HG03108 (cell line): ENCODE results near the gene SCGB1C2.
"Not testable (repeated sequence)": the region's sequence is repeated elsewhere in the genome, so short reads cannot be mapped to it uniquely, and the experiment has no call there.

Experiments
- ATAC-seq: cut with Tn5 transposase; IDR thresholded peaks from one replicate; pipeline ENCODE4 v1.9.1; 2021; ENCODE audit warnings: moderate library complexity; ENCODE audit not compliant: unreplicated experiment

The SCGB1C2 gene

DNA sequence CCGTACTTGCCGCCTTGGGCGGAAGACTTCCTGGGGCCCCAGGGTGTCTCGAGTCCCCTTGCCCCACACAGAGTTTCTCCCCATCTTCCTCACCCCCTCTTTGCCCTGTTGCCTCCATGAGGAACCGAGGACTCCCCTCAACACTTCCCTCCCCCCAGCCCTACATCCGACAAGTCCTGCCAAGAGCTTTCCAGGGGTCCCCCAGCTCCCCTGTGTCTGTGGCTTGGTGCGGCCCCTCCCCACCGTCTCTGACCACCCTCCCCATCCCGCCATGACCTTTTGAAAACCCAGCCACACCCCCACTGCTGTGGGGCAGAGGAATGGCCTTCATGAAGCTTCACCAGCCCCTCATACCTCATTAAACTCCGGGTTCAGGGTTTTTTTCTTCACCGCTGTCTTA, 11.4 kb downstream of the SCGB1C2 start:
- no peak for ATAC-seq

GRCh38 chr17:149231-149630, 11.9 kb downstream of the SCGB1C2 start:
- no peak for ATAC-seq

DNA sequence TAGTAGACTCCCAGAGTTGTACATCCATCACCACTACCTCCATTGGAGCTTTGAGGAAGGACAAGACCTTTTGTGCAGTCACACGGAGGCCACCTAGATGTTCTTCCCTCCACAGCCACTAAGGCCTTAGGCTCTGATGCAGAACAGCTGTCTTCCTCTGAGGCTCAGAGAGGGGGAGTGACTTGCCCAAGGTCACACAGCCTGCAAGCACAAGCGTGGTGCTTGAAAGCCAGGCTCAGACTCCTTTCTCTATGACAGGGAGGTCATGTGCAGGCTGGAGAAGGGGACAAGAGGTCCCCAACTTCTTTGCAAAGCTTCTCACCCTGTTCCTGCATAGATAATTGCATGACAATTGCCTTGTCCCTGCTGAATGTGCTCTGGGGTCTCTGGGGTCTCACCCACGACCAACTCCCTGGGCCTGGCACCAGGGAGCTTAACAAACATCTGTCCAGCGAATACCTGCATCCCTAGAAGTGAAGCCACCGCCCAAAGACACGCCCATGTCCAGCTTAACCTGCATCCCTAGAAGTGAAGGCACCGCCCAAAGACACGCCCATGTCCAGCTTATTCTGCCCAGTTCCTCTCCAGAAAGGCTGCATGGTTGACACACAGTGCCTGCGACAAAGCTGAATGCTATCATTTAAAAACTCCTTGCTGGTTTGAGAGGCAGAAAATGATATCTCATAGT, 12.7 kb downstream of the SCGB1C2 start:
- ATAC-seq = no peak

DNA sequence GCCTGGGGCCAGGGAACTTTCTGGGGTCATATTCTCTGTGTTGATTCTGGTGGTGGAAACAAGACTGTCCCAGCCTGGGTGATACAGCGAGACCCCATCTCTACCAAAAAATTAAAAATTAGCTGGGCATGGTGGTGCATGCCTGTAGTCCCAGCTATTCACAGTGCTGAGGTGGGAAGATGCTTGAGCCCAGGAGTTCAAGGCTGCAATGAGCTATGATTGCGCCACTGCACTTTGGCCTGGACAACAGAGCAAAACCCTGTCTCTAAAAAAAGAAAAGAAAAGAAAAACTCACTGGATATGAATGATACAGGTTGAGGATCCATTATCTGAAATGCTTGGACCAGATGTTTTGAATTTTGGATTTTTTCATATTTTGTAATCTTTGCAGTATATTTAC, 13.6 kb downstream of the SCGB1C2 start:
- ATAC-seq = no peak

DNA sequence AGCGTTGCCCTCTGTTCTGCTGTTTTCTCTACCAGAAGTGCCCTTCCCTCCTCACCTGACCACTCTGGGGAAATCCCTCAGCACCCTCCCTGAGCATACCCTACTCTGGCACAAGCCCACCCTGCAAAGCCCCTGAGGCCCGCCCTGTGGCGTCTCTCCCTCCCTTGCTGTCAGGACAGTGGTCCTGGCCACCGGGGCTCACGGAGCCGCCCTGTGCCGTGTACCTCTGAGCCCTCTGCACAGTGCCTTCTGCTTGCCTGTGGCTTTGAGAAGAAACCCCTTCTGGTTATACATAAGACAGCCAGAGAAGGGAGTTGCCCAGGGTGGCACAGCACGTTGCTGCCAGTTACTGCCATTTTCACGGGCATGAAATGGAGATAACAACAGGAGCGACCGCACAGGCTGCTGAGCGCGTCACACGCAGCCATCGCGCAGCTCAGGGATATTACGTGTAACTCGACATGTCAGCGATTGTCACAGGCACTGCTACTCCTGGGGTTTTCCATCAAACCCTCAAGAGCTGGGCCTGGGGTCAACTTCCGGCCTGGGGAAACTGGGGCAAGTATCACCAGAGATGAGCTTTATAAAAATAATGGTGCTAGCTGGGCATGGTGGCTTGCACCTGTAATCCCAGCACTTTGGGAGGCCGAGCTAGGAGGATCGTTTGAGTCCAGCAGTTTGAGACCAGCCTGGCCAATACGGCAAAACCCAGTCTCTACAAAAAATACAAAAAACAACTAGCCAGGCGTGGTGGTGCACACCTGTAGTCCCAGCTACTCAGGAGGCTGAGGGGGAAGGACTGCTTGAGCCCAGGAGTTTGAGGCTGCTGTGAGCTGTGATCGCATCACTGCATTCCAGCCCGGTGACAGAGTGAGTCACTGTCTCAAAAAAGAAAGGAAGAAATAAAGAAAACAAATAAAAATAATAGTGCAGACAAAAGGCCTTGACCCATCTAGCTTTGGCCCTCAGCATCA, 14.8 kb downstream of the SCGB1C2 start:
- ATAC-seq = no peak

- no peak for ATAC-seq
Measured at GRCh38 chr17:152860-153420, 15.6 kb downstream of the SCGB1C2 start.

GRCh38 chr17:153851-154250, 16.5 kb downstream of the SCGB1C2 start:
- no peak for ATAC-seq

GRCh38 chr17:155576-155975, 18.2 kb downstream of the SCGB1C2 start:
- no peak for ATAC-seq

DNA sequence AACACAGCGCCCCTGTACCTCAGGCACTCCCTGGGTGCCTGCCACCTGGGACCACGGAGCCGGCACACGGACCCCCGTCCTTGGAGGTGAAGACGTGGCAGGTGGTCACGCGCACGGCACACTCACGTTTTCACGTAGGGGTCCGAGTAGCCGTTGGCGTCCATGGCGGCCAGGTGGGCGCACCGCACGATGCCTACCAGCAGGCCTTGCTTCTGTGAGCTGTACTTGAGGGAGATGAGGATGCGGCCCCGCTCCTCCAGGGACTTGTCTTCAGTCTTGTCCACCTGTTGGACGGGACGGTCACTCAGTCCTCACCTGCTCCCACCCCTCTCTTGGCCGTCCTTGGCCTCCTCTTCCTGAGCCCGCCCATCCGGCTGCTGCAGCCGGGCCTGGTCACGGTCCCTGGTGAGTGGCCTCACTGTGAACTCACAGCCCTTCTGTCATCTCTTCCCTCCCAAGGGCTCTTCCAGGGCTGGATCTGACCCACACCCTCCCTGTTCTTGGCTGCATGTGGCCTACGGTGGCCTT, 18.8 kb downstream of the SCGB1C2 start:
- no peak for ATAC-seq

DNA sequence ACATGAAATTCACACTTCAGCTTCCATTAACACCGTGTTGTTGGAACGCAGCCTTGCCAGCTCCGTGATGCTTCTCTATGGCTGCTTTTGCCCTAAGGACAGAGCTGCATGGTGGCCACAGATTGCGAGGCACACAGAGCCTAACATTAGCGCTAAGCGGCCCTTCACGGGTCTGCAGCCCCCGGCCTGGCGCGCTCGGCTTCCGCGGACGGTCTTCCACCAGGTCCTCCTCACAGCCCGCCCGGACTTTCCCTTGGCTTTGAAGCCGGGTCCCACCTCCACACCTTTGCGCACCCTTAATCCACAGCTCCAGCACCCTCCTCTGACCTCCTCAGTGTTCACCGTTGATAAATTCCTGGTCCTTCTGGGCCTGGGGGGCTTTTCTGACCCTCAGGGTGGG, 19.6 kb downstream of the SCGB1C2 start:
- no peak for ATAC-seq

DNA sequence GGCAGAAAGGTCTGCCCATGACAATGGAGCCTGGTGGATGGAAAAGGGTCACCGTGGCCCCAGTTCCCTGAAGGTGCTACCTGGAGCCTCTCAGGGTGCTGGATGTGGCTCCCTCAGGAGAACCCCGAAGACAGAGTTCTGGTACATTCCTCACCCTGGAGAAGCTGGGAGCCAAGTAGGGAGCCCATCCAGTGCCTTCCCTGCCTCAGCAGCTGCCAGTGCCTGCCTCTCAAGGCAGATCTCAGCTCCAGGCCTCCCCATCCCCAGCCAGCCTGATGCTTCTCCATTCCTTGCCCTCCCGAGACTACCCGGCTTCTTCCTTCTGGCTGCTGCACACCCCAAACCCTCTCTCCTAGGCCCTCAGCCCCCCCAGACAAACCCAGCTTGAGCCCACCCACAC, 20.5 kb downstream of the SCGB1C2 start:
- ATAC-seq = no peak

GRCh38 chr17:158379-158778, 21.0 kb downstream of the SCGB1C2 start:
- ATAC-seq = no peak

DNA sequence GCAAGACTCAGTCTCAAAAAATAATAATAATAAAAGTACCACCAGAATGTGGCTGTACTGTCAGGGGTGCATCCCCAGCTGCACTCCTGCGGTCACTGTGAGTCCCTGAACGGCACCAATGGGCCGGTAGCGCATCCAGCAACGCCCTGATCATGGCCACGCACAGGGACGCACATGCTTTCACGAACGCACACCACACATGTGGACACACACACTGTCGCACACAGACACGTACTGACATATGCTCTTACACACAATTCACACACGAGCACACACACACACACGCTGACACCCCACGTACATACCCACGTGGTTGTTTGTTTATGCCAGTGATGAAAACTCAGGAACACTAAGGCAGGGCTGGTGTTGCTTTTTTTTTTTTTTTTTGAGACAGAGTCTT, 22.2 kb downstream of the SCGB1C2 start:
- no peak for ATAC-seq

DNA sequence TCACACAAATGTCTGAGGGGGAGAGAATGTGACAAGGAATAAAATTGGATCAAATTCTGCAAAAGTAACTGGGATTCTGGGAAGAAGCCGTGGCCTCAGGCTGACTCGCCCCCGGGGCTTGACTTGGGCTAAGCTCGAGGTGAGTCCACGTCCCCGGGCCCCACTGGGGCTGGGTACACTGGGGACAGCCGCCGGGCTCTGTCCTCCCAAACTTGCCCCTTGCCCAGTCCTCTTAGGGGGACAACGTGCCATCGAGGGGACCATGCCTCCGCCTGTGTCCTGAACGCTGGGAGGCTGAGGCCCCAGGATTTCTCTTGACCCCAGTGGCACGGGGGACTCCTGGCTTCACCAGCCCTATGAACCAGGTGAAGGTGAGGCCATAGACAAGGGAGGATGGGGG, 23.0 kb downstream of the SCGB1C2 start:
- no peak for ATAC-seq

DNA sequence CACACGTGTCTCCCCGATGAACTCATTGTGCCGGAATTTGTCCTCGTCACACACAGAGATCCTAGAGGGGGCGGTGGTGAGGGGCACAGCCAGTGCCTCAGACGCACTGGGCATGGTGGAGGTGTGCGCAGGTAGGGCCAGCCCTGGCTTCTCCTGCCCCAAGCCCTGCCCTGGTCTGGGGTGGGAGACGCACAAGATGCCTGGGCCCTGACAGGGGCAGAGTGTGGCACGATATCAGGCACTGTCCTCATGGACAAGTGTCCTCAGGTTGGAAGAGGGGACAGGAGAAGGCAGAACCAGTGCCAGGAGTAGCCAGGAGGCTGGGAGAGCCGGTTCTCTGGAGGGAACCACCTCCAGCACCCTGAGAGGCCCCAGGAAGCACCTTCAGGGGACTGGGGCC, 24.1 kb downstream of the SCGB1C2 start:
- ATAC-seq = no peak

DNA sequence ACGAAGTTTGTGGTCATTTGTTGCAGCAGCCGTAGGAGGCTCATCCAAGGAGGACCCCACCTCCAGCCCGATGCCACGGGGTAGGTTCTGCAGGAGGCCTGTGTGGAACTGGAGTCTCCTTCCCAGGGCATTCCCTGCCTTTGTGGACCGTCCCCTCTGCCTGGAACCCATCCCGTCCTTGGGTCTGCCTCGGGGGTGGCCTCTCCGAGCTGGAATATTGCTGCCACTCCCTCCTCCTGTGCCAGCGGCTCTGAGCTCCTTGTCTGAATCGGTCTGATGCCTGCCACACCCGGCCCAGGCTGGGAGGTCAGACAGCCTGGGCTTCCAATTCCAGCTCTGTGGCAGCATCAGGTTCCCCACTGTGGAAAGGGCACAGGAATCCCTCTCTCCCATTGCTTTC, 25.3 kb downstream of the SCGB1C2 start:
- no peak for ATAC-seq

DNA sequence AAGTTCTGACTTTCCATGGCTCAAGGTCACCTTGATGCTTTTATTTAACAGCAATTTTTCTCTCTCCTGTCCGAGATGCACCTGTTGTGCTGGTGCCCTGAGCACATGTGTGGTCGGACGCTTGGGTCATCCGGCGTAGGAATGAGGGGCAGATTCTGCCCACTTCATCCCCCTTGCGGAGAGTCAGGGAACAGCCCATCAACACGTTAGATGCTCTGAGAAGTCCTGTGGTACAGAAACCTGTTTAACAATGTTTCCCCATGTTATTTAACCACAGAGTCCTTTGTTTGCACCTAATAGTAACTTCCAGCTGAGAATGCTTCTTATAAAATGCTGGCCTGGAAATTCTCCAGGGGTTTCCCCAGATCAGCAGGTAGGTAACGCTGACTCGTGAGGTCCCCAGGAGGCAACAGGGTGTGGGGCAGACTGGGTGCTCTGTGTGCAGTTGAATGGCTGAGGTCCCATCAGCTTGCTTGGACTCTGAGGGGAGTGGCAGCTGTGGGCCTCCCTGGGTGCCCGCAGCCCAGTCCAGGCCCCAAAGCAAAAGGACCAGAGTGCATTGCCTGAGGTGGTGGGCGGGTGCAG, 26.2 kb downstream of the SCGB1C2 start:
- no peak for ATAC-seq

DNA sequence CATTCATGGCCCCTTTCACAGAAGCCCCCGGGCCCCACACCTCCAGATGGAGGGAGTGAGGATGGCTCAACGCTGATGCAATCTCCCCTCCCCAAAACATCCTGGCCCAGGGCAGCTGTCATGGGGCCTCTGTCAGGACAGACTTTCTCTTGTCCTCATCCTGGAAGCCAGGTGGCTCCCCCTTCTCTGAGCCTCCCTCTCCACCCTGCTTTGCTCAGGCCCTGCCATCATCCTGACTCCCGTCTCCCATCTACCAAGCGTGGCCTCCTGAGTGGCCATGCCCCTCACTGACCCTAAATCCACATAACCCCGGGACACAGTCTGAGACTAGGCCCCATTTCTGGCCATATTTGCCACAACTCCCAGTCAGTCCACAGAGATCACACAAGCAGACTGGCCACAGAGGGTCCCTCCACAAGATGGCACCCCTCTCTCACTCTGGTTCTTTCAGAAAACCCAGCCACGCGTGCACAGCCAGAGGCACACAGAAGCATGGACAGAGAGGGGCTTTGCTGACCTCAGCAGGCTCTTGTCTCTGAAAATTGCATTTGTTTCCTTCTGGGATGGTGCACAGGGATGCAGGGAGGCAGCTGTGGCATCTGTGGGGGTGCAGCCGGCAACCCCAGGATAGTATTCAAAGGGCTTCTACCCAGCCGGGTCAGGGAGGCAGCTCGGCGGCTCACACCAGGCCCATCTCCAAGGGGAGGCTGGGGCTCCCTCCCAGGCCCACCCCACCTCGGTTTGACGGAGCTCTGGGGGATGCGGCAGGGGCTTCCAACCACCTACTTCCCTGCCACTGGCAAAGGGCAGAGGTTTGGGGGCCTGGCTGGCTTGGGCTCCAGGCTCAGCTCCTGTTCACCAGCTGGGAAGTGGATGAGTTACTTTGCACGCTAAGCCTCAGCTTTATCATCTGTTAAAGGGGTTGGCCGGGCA, 27.2 kb downstream of the SCGB1C2 start:
- no peak for ATAC-seq

DNA sequence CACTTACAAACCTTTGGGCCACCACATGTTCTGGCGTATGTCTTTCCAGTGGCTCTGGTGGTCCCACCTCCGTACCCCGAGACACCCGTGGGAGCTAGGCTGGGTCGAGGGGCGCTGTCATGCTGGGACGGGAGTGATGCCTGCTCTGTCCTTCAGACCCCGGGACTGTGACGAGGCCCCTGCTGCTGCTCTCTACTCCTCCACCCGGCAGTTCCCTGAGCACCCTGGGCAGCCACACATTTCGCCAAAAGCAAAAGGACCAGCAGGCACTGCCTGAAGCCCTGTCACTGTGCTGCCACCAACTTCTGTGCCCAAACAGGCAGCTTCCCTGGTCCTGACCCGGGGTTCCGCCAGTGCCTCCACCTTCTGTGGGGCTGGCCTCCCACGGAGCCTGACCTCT, 28.6 kb downstream of the SCGB1C2 start:
- ATAC-seq = no peak

DNA sequence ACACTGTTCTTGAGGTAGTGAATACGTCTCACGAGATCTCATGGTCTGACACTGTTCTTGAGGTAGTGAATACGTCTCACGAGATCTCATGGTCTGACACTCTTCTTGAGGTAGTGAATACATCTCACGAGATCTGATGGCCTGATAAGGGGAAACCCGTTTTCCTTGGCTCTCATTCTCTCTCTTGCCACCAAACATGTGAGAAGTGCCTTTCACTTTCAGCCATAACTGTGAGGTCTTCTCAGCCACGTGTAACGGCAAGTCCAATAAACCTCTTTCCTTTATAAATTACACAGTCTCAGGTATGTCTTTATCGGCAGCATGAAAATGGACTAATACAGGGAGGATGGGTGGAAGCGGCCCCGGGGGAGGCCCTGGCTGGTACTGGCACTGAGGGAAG, 31.2 kb downstream of the SCGB1C2 start:
- ATAC-seq = not testable (repeated sequence)
